ENCODE measurements around the gene YEATS2.

DNA sequence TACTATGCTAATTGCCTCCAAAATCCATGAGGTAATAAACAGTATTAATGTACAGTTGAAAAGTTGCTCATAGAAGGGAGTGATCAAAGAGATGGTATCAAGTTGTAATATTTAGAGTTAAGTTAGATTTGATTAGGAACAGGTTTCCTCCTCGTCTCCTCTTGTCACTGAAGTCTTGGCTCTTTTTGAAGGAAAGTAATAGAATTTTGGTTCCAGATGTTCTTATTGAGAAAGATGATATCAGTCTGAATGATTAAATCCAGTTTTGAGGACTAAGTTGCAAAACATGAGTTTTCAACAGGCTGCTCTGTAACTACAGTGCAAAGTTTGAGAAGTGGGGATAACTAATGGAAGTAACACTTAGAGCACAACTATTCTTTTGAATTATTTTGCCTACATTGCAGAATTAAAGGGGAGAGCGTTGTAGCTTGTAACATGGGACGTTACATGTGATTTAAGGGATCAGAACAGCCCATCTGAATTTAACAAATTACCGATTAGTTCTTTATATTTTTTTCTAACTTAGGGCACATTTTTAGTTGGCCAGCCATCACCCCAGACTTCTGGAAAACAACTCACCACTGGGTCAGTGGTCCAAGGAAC lies 79.5 kb downstream of the YEATS2 start:
- TF ChIP-seq HOXA7 (CRISPR knock-in tag; IDR thresholded peaks at IDR 0.05; ENCODE audit: borderline replicate concordance) (no peak), CTCF (tag by site-specific recombination; IDR thresholded peaks at IDR 0.05) (no peak), OSR2 (tag by site-specific recombination; IDR thresholded peaks at IDR 0.05) (no peak), KLF7 (tag by site-specific recombination; IDR thresholded peaks at IDR 0.05; ENCODE audit: borderline replicate concordance) (no peak), ZBTB49 (tag by site-specific recombination; IDR thresholded peaks at IDR 0.05; ENCODE audit: low read depth) (no peak), HOXC10 (CRISPR knock-in tag; IDR thresholded peaks at IDR 0.05) (no peak), ZSCAN16 (tag by site-specific recombination; IDR thresholded peaks at IDR 0.05) (no peak), ZNF146 (tag by site-specific recombination; IDR thresholded peaks at IDR 0.05) (no peak), ZNF558 (tag by site-specific recombination; IDR thresholded peaks at IDR 0.05) (no peak), ZSCAN18 (tag by site-specific recombination; IDR thresholded peaks at IDR 0.05) (no peak), ZNF366 (tag by site-specific recombination; conservative IDR thresholded peaks at IDR 0.05) (no peak)
